GM12873 (cell line): ENCODE data around the gene ATP5PD.
A peak's percentile ranks its signal among the peaks of the same experiment; 100 is the strongest.

Experiments
- TF ChIP-seq, protein P1 (sequence below): IDR thresholded peaks from 2 replicates; pipeline ENCODE4 v1.5.1; 2012; ENCODE audit warnings: low read depth, mild to moderate bottlenecking, moderate library complexity, low read length, control low read depth; ENCODE audit not compliant: insufficient read depth; ENCODE audit errors: missing control alignments

The ATP5PD gene

DNA sequence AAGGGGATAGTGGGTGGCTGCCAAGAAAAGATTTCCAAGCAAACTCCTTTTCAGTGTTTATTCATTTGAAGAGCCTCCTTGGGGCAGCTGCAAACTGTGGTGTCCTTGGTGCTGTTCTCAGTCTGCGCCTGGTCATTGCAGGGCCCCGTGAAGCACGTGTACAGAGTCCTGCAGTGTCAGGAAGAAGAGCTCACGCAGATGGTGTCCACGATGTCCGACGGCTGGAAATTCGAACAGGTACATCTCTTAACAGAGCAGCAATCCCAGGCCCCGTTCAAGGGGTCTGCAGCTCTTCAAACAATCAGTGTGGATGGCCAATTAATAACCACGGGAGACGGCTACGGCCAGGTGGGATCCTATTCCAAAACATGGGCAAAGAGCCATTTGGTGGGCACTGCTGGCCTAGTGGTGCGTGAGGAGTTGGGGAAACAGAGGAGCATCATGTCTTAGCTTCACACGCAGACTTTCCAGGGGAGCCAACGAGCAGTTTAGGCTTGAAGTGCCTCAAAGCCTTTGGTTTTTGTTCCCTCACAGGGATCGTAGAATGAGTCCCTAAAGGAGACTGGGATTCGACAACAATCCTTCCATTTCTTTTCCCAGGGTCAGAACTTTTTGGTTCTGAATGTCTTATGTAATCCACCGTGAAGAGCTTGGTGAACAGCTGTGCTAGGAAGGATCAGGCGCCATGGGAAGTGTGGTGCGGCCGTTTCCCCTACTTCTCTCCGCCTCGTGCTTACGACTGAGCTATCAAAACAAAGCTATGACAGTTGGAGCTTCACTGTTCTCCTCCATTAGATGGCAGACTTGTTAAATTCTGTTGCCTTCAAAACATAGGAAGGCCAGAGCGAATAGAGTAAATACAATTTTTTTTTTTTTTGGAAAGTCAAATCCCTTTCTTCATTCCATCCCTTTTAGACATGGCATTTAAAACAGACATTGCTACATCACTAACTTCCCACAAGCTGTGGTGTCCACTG lies 12.9 kb upstream of the ATP5PD start:
- TF ChIP-seq, protein P1, sequence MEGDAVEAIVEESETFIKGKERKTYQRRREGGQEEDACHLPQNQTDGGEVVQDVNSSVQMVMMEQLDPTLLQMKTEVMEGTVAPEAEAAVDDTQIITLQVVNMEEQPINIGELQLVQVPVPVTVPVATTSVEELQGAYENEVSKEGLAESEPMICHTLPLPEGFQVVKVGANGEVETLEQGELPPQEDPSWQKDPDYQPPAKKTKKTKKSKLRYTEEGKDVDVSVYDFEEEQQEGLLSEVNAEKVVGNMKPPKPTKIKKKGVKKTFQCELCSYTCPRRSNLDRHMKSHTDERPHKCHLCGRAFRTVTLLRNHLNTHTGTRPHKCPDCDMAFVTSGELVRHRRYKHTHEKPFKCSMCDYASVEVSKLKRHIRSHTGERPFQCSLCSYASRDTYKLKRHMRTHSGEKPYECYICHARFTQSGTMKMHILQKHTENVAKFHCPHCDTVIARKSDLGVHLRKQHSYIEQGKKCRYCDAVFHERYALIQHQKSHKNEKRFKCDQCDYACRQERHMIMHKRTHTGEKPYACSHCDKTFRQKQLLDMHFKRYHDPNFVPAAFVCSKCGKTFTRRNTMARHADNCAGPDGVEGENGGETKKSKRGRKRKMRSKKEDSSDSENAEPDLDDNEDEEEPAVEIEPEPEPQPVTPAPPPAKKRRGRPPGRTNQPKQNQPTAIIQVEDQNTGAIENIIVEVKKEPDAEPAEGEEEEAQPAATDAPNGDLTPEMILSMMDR = peak; percentile 19

DNA sequence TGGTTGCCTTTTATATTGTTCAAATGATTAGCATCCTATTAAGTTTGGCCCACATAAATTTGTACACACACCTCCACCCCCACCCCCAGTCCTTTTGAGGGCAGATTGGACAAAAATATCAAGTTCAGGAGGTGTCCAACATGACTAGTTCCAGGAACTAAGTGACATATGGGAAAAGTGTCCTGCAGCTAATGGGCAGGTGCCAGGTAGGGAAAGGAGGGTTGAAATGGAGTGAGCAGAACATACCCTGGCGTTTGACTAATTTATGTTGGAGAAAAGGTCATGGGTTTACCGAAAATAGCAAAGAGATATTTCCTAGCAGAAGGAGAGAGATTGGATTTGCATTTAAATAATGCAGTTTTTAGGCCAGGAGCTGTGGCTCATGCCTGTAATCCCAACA lies 5.2 kb upstream of the ATP5PD start:
- TF ChIP-seq, protein P1 = no peak

DNA sequence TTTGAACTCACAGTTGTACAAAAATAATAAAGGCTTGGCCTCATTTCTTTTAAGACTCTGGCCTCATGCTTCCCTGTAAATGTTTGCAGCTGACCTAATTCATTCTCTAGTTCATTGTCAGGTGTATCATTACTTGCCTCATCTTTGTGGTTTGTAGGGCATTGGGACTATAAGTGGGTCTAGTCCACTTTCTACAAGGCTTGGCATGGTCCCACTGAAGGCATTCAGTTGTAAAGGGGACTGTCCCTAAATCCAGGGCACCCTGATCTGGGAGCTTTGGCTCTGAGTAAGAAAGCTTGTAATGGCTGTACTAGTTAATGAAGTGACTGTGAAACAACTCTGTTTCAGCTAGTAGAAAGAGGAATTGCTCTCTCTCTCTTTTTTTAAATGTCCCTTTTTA lies 2.9 kb upstream of the ATP5PD start:
- TF ChIP-seq, protein P1 = no peak

DNA sequence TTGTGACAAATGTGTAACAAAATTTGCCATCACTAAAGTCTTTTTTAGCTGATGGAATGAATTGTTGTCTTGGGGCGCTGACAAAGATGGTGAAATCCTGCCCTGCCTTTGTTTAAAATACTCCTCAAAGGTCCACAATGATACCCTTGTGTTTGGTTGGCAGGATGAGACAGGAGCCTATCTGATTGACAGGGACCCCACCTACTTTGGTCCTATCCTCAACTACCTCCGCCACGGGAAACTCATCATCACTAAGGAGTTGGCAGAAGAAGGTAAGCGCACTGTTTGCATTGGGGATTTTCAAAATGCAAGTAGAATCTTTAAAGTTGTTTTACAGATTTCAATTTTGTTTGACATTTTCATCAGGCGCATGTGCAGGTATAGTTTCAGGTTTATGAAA lies 2.3 kb upstream of the ATP5PD start:
- TF ChIP-seq, protein P1 = no peak

DNA sequence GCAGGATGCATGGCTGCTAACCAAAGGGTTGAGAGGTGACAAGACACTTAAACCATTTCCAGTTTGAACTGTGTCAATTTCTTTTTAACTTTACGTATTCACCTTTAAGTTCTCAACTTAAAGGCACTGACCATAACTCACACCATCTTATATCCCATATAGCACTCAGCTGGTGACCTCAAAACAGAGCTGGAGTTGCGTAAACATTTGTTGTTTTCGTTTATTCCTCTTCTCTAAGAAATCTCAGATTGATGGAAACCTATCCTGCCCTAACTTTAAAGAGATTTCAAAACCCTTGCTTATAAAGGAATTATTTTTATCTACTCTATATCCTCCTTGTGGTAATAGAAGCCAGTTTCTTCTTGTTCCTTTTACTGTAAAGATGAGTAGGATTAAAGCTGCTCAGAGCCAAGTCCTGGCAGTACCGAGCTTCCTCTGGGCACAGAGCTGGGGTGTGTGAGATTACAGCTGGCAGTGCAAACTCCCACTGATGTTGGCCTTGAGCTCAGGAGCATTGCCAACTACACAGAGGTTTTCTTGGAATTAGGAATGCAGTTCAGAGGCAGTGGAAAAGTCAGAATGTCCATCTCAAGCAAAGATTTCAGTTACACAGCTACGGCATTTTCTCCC lies 1.6 kb upstream of the ATP5PD start:
- TF ChIP-seq, protein P1 = no peak

DNA sequence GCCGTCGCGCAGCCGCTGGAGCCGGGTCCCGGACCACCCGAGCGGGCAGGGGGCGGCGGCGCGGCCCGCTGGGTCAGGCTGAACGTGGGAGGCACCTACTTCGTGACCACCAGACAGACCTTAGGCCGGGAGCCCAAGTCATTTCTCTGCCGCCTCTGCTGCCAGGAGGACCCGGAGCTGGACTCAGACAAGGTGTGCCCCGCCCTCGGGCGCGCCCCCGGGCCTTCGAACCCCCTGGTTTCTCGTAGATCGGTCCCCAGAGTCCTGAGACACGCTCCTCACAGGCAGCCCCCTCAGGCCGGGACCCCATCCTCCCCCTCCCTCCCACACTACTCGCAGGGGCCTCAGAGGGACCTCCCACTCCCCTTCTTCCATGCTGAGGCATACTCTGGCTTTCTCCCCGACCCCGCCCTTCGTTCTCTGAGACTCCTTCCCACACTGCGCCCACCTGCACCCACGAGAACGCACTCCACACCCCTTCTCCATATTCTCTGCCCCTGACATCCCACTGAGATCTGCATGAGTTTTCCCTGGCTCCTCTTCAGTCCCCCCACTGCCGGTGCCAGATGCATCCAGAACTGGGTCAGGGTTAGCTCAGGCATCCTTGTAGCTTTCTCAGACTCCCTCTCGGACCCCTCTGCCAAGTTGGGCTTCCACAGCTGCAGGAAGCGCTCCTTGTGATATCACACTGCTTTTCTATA lies 779 bp upstream of the ATP5PD start:
- TF ChIP-seq, protein P1 = no peak

DNA sequence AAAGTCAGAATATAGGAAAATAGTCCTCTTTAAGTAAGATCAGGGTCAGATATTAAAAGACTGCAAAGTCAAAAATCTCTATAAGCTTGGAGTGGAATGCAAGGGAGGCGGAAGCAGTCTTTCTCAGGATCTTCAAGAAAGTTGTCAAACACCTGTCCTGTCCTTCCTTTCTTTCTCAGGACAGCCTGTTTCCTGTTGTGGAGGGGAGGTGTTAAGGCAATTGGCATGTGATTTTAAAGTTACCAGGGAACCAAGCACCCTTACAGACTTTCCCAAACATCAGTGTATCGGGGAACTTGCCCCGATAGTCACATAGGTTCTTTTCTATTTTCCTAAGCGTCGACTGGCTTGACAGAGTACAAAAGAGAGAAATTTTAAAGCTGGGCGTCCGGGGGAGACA lies 2.1 kb downstream of the ATP5PD start:
- TF ChIP-seq, protein P1 = no peak
